C4-2B (cell line): ENCODE measurements around the gene CDK8.
"Not testable (repeated sequence)": the region's sequence is repeated elsewhere in the genome, so short reads cannot be mapped to it uniquely, and the experiment has no call there.

Experiments
- CTCF ChIP-seq: fragments of 450-650 bp; conservative IDR thresholded peaks from 2 replicates; pipeline ENCODE4 v1.5.1; 2017; ENCODE audit warnings: mild to moderate bottlenecking
- ZFX ChIP-seq: fragments of 450-650 bp; IDR thresholded peaks from 2 replicates; pipeline ENCODE4 v1.6.1; 2017

- TF ChIP-seq CTCF: not testable (repeated sequence)
- TF ChIP-seq ZFX: 0 out of 2 replicates have a peak, but pooled peaks have one; percentile 29
Observed at GRCh38 chr13:26312019-26312418, 58.1 kb downstream of the CDK8 start.
